ENCODE data around the gene KCTD17. TPM values are rescaled to one million over a fixed set of nuclear protein-coding genes. Genes with fewer than 3 reads are reported as not detected.
"Not testable (repeated sequence)": the region's sequence is repeated elsewhere in the genome, so short reads cannot be mapped to it uniquely, and the experiment has no call there.

Gene KCTD17
- polyA plus RNA-seq, 3 donors: 8.4 to 40.0 (median 9.0) TPM

GRCh38 chr22:37070334-37070733 lies 18.8 kb downstream of the KCTD17 start:
- H2AFZ ChIP-seq (ENCODE audit: insufficient read depth, low read depth, low read length, poor library complexity, severe bottlenecking): no peak overlapping the region
- DNase-seq: no peak
- TF ChIP-seq CTCF (IDR thresholded peaks at IDR 0.05): no peak
- no peak overlapping the region for H3K9ac ChIP-seq (ENCODE audit: insufficient read depth, low read length, poor library complexity, severe bottlenecking)
- no peaks in the 10 kb centered on the region for H3K79me2 ChIP-seq (ENCODE audit: insufficient read depth, low read length)
- H3K27me3 ChIP-seq (ENCODE audit: control insufficient read depth in 2 of 2, insufficient read depth in 2 of 2, low read length in 2 of 2): peaks cover 10 to 36% of the 10 kb centered on the region in 2 donors
- no peaks in the 10 kb centered on the region for H3K36me3 ChIP-seq (replicated peaks in 1 of 2; ENCODE audit: control insufficient read depth in 1 of 2, insufficient read depth in 2 of 2, low read length in 2 of 2)
- 86% methylated on average over 6 of the region's 8 CpGs for WGBS (ENCODE audit: insufficient coverage)
- Mint-ChIP-seq H3K36me3 (no peaks in the 10 kb centered on the region), H3K9me3 (peaks cover 0 to 5% (median 0%) of the 10 kb centered on the region in 7 donors), H3K4me1 (no peaks in the 10 kb centered on the region), H3K27me3 (ENCODE audit: low read depth in 3 of 3) (peaks cover 26 to 36% (median 33%) of the 10 kb centered on the region in 3 donors), H3K27ac (no peak overlapping the region), H3K4me3 (peak overlapping the region in 1 of 2 donors; percentile 13)
- no peak overlapping the region for H3K27ac ChIP-seq (ENCODE audit: low read depth in 1 of 2, low read length in 2 of 2)
- H3K4me1 ChIP-seq (ENCODE audit: control insufficient read depth in 1 of 2, insufficient read depth in 2 of 2, low read length in 2 of 2): no peaks in the 10 kb centered on the region
- no peaks in the 10 kb centered on the region for H4K20me1 ChIP-seq (ENCODE audit: insufficient read depth, low read length)
- H3K4me3 ChIP-seq (replicated peaks in 1 of 3; ENCODE audit: low read depth in 2 of 3, low read length in 3 of 3): no peak overlapping the region
- H3K4me2 ChIP-seq (replicated peaks; ENCODE audit: extremely low read depth, low read length, poor library complexity, severe bottlenecking): no peak overlapping the region
- intact Hi-C loops (cut with micrococcal nuclease): no loop called here
- H3K9me3 ChIP-seq (replicated peaks in 1 of 2; ENCODE audit: control insufficient read depth in 1 of 2, insufficient read depth in 1 of 2, low read length in 2 of 2): no peaks in the 10 kb centered on the region

- Mint-ChIP-seq H3K9me3 (peaks cover 0 to 5% (median 0%) of the 10 kb centered on the region in 7 donors), H3K27me3 (ENCODE audit: low read depth in 3 of 3) (peaks cover 26 to 39% (median 33%) of the 10 kb centered on the region in 3 donors), H3K4me1 (no peaks in the 10 kb centered on the region), H3K4me3 (no peak overlapping the region), H3K27ac (no peak overlapping the region), H3K36me3 (no peaks in the 10 kb centered on the region)
- H3K9ac ChIP-seq (ENCODE audit: insufficient read depth, low read length, poor library complexity, severe bottlenecking): no peak overlapping the region
- H3K4me3 ChIP-seq (replicated peaks in 1 of 3; ENCODE audit: low read depth in 2 of 3, low read length in 3 of 3): no peak overlapping the region
- no peaks in the 10 kb centered on the region for H4K20me1 ChIP-seq (ENCODE audit: insufficient read depth, low read length)
- no peak for DNase-seq
- peaks cover 10 to 36% of the 10 kb centered on the region in 2 donors for H3K27me3 ChIP-seq (ENCODE audit: control insufficient read depth in 2 of 2, insufficient read depth in 2 of 2, low read length in 2 of 2)
- H3K4me1 ChIP-seq (ENCODE audit: control insufficient read depth in 1 of 2, insufficient read depth in 2 of 2, low read length in 2 of 2): no peaks in the 10 kb centered on the region
- no peak for TF ChIP-seq CTCF (IDR thresholded peaks at IDR 0.05)
- intact Hi-C loops (cut with micrococcal nuclease): no loop called here
- no peaks in the 10 kb centered on the region for H3K9me3 ChIP-seq (replicated peaks in 1 of 2; ENCODE audit: control insufficient read depth in 1 of 2, insufficient read depth in 1 of 2, low read length in 2 of 2)
- no peak overlapping the region for H3K27ac ChIP-seq (ENCODE audit: low read depth in 1 of 2, low read length in 2 of 2)
- no peak overlapping the region for H2AFZ ChIP-seq (ENCODE audit: insufficient read depth, low read depth, low read length, poor library complexity, severe bottlenecking)
- 80% methylated on average over 6 of the region's 9 CpGs for WGBS (ENCODE audit: insufficient coverage)
- no peaks in the 10 kb centered on the region for H3K36me3 ChIP-seq (replicated peaks in 1 of 2; ENCODE audit: control insufficient read depth in 1 of 2, insufficient read depth in 2 of 2, low read length in 2 of 2)
- H3K4me2 ChIP-seq (replicated peaks; ENCODE audit: extremely low read depth, low read length, poor library complexity, severe bottlenecking): no peak overlapping the region
- H3K79me2 ChIP-seq (ENCODE audit: insufficient read depth, low read length): no peaks in the 10 kb centered on the region
These were observed 19.2 kb downstream of the KCTD17 start for GRCh38 chr22:37070744-37071143.

GRCh38 chr22:37071850-37072592 lies 20.5 kb downstream of the KCTD17 start:
- H3K4me2 ChIP-seq (replicated peaks; ENCODE audit: extremely low read depth, low read length, poor library complexity, severe bottlenecking); H3K4me3 Mint-ChIP-seq; H3K36me3 Mint-ChIP-seq; H3K4me1 Mint-ChIP-seq; H3K4me1 ChIP-seq (ENCODE audit: control insufficient read depth in 1 of 2, insufficient read depth in 2 of 2, low read length in 2 of 2); H3K27ac ChIP-seq (ENCODE audit: low read depth in 1 of 2, low read length in 2 of 2); H2AFZ ChIP-seq (ENCODE audit: insufficient read depth, low read depth, low read length, poor library complexity, severe bottlenecking); H3K9me3 Mint-ChIP-seq; H3K9ac ChIP-seq (ENCODE audit: insufficient read depth, low read length, poor library complexity, severe bottlenecking); H3K27ac Mint-ChIP-seq; H3K4me3 ChIP-seq (replicated peaks in 1 of 3; ENCODE audit: low read depth in 2 of 3, low read length in 3 of 3); intact Hi-C loops (cut with micrococcal nuclease); H3K36me3 ChIP-seq (replicated peaks in 1 of 2; ENCODE audit: control insufficient read depth in 1 of 2, insufficient read depth in 2 of 2, low read length in 2 of 2); H3K79me2 ChIP-seq (ENCODE audit: insufficient read depth, low read length); H3K9me3 ChIP-seq (replicated peaks in 1 of 2; ENCODE audit: control insufficient read depth in 1 of 2, insufficient read depth in 1 of 2, low read length in 2 of 2); DNase-seq; H4K20me1 ChIP-seq (ENCODE audit: insufficient read depth, low read length): not testable (repeated sequence)
- peaks cover 10 to 36% of the 10 kb centered on the region in 2 donors for H3K27me3 ChIP-seq (ENCODE audit: control insufficient read depth in 2 of 2, insufficient read depth in 2 of 2, low read length in 2 of 2)
- 94% methylated on average over 5 of the region's 5 CpGs for whole genome bisulfite sequencing (ENCODE audit: insufficient coverage)
- peaks cover 25 to 38% (median 29%) of the 10 kb centered on the region in 3 donors for H3K27me3 Mint-ChIP-seq (ENCODE audit: low read depth in 3 of 3)
